BJ (cell line): ENCODE measurements around the gene TLCD3B. TPM values are rescaled to one million over a fixed set of nuclear protein-coding genes. Genes with fewer than 3 reads are reported as not detected.

Experiments used
- CTCF ChIA-PET: fragments of 350-600 bp; formaldehyde crosslinking; extraction: SDS; loops from one replicate; lab custom pipeline; 2021; ENCODE audit warnings: antibody characterized with exemption, inconsistent platforms; lab: Yijun Ruan, JAX
- POLR2A ChIA-PET: fragments of 300-600 bp; sonication (Branson Sonifier 250); formaldehyde crosslinking; extraction: SDS; loops from one replicate; lab custom pipeline; 2021; ENCODE audit warnings: antibody characterized with exemption; lab: Charles Lee
- DNase-seq: peaks from one replicate; pipeline ENCODE4 v3.0.0-alpha.2; 2011; ENCODE audit warnings: low read depth
- H3K27me3 ChIP-seq: 2 replicates; pipeline ENCODE4 v1.6.0; 2011; ENCODE audit warnings: low read length; ENCODE audit not compliant: control insufficient read depth, insufficient read depth
- H3K36me3 ChIP-seq: 2 replicates; pipeline ENCODE4 v1.5.1; 2011; ENCODE audit warnings: low read length; ENCODE audit not compliant: control insufficient read depth, insufficient read depth
- H3K4me3 ChIP-seq: 2 replicates; pipeline ENCODE4 v1.5.1; 2011; ENCODE audit warnings: low read depth, mild to moderate bottlenecking, control low read depth, low read length
- polyA plus RNA-seq: library from polyadenylated mRNA; depleted of rRNA; stranded (reverse); fragments of >200 nt; gene quantifications from 2 replicates; pipeline ENCODE4 v1.2.3, GENCODE V29; 2011
- TF ChIP-seq, protein P1 (sequence below): IDR thresholded peaks from 2 replicates; pipeline ENCODE4 v1.5.1; 2011; ENCODE audit warnings: low read depth, mild to moderate bottlenecking, control low read depth, inconsistent platforms, low read length, moderate library complexity; ENCODE audit not compliant: insufficient read depth

TLCD3B gene
- polyA plus RNA-seq, 1 experiment = 0.13 TPM

DNA sequence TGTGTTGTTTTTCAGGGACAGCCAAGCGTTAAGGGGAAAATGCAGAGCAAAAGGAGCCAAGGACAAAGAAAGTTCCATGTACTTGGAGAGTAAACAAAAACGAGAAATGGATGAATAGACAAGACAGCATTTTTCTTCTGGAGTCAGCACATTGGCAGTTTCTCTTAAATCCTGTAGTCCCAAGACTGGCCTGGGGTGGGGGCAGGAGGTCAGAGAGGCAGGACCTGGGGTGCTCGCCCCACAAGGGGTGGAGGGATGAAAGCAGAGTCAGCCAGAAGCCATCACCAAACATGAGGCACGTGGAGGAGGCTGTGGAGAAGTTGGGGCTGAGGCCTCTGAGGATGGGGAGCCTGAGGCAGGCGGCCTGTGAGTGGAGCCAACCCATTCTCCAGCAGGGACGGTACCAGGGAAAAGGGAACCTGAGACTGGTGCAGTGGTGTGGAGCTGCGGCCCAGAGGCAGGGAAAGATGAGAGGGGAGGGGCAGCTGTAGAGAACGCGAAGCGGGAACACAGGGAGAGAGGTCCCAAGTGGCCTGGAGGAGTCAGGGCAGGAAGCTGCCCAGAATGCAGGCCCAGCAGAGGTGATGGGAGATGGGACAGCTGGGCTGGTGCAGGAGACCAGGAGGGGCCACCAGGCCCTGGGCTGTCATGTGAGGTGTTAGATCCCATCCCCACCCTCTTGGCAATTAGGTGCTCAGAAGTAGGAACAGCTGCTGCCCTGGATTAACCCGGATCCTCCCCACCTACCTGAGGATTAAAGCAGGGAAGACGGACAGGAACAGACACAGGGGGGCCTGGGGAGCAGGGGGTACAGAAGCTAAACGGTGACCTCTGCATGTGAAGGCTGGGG is 3.3 kb downstream of the TLCD3B start:
- ChIA-PET POLR2A (no interaction called here), CTCF (interaction anchor here (0.6 to 1.1 kb wide), 3 partner anchors 11 to 327 kb away, joined by 3 to 4 read pairs (median 3); no protein-coding TSS in a partner anchor)
- TF ChIP-seq, protein P1, sequence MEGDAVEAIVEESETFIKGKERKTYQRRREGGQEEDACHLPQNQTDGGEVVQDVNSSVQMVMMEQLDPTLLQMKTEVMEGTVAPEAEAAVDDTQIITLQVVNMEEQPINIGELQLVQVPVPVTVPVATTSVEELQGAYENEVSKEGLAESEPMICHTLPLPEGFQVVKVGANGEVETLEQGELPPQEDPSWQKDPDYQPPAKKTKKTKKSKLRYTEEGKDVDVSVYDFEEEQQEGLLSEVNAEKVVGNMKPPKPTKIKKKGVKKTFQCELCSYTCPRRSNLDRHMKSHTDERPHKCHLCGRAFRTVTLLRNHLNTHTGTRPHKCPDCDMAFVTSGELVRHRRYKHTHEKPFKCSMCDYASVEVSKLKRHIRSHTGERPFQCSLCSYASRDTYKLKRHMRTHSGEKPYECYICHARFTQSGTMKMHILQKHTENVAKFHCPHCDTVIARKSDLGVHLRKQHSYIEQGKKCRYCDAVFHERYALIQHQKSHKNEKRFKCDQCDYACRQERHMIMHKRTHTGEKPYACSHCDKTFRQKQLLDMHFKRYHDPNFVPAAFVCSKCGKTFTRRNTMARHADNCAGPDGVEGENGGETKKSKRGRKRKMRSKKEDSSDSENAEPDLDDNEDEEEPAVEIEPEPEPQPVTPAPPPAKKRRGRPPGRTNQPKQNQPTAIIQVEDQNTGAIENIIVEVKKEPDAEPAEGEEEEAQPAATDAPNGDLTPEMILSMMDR = no peak
- Histone ChIP-seq H3K27me3 (peaks cover 35% of the 10 kb centered on the region), H3K36me3 (no peaks in the 10 kb centered on the region), H3K4me3 (no peak overlapping the region)
- DNase-seq = no peak

DNA sequence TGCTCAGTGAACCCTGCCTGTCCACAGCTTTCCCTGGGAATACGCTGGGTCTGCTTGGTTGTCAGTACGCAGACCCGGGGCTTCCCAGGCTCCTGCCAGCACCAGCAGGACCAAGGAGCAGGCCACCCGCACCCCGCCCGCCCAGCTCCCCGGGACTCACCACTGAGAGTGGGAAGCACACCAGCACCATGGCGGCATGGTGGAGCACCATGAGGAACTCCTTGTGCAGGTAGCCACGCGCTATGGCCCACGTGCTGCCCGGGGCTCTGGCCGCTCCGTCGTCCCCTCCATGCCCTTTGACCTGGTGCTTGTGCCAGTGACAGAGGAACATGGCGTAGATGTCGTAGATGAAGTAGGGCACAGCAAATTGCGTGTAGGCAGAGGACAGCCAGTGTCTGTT is 4.6 kb downstream of the TLCD3B start:
- CTCF ChIA-PET = no interaction called here
- Histone ChIP-seq H3K27me3 (peaks cover 31% of the 10 kb centered on the region), H3K36me3 (no peaks in the 10 kb centered on the region), H3K4me3 (no peak overlapping the region)
- POLR2A ChIA-PET = no interaction called here
- no peak for DNase-seq
- TF ChIP-seq, protein P1 = no peak

DNA sequence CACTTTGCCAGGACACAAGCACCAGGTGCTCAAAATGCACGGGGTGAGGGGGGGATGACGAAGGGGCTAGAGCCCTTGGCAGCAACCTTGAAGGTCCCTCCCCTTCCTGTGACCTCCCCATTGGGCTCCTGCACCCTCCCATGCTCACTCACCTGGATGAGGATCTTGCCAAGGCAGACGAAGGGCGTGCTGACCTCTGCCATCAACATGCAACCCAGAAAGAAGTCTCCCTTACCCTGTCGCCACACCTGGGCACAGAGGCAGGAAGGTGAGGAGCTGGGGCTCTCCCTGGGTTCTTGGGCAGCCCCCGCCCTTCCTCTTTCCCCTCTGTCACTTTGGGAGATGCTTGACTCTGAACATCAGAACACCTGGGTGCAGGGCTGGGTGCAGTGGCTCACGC is 5.5 kb downstream of the TLCD3B start:
- CTCF ChIA-PET = no interaction called here
- peaks cover 27% of the 10 kb centered on the region for H3K27me3 ChIP-seq
- no peak overlapping the region for H3K4me3 ChIP-seq
- TF ChIP-seq, protein P1 = no peak
- POLR2A ChIA-PET = no interaction called here
- no peak for DNase-seq
- no peaks in the 10 kb centered on the region for H3K36me3 ChIP-seq

DNA sequence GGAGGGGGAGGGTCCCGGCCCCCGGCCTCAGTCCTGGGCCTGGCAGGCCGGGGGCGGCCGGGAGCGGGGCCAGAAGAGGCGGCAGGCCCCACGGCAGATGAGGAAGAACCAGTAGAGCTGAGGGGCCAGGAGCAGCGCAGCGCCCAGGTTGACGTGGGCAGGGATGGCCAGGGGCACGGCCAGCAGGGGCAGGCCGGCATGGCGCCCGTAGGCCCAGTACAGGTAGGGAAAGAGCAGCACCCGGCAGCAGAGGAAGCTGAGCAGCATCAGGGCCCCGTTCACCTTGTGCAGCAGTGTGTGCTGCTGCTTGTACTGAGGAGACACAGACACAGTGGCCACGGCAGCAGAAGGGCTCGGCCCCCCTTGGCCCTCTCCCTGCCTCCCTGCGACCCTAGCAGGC is 5.9 kb downstream of the TLCD3B start:
- DNase-seq = no peak
- Histone ChIP-seq H3K27me3 (peaks cover 27% of the 10 kb centered on the region), H3K4me3 (no peak overlapping the region), H3K36me3 (no peaks in the 10 kb centered on the region)
- CTCF ChIA-PET = no interaction called here
- TF ChIP-seq, protein P1 = no peak
- POLR2A ChIA-PET = no interaction called here

DNA sequence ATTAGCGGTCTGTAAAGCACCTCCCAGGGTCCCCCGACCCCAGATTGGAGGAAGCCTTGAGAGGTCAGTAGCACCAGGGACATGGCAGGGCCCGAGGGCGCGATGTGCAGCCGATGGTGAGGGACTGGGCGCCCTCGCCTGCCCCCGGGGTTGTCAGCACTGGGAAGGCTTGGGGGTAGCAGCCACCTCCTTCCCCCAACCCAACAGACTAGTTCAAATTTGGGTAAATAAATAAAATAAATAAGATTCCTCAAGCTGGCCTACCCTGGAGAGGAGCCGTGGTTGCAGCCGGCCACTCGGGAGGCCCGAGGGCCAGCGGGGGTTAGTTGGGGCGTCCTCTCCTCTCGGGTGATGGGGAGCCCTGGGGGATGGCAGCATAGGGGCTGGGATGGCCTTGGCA is 6.6 kb downstream of the TLCD3B start:
- CTCF ChIA-PET = no interaction called here
- no peak for DNase-seq
- peaks cover 20% of the 10 kb centered on the region for H3K27me3 ChIP-seq
- TF ChIP-seq, protein P1 = no peak
- POLR2A ChIA-PET = no interaction called here
- H3K4me3 ChIP-seq = no peak overlapping the region
- H3K36me3 ChIP-seq = no peaks in the 10 kb centered on the region
